IMR-90 (cell line): ENCODE data around the gene SBNO1. TPM values are rescaled to one million over a fixed set of nuclear protein-coding genes. Genes with fewer than 3 reads are reported as not detected.

ENCODE experiments used
- ATAC-seq: fragments of 200-7000 bp; cut with Tn5 transposase; 2 replicates; pipeline ENCODE4 v1.9.1; 2020; ENCODE audit warnings: low read depth, mild to moderate bottlenecking, moderate library complexity
- BruUV-seq: library from RNA; stranded (reverse); fragments of 400-500 nt; replicated peaks from 2 replicates; lab custom pipeline; 2021; lab: Mats Ljungman, UMichigan
- CTCF ChIA-PET: fragments of 300-600 bp; formaldehyde crosslinking; extraction: SDS; loops from one replicate; lab custom pipeline; 2021; ENCODE audit warnings: antibody characterized with exemption; lab: Yijun Ruan, JAX
- POLR2A ChIA-PET: fragments of 300-600 bp; sonication (Branson Sonifier 250); formaldehyde crosslinking; loops from one replicate; lab custom pipeline; 2022; ENCODE audit warnings: antibody characterized with exemption; ENCODE audit not compliant: unreplicated experiment; lab: Charles Lee
- DNase-seq: peaks from one replicate; pipeline ENCODE4 v3.0.0; 2013
- H2AFZ ChIP-seq: replicated peaks from 2 replicates; pipeline ENCODE3; 2013; ENCODE audit warnings: low read length, mild to moderate bottlenecking; ENCODE audit not compliant: poor library complexity
- H2AK5ac ChIP-seq: 2 replicates; pipeline ENCODE4 v1.6.1; 2013; ENCODE audit warnings: low read depth, low read length, inconsistent platforms
- H2AK9ac ChIP-seq: replicated peaks from 2 replicates; pipeline ENCODE3; 2013; ENCODE audit warnings: mild to moderate bottlenecking, low read depth, low read length, moderate library complexity; ENCODE audit not compliant: poor library complexity
- H2BK120ac ChIP-seq: 2 replicates; pipeline ENCODE4 v1.6.1; 2013; ENCODE audit warnings: low read depth, low read length, inconsistent platforms
- H2BK15ac ChIP-seq: 3 replicates; pipeline ENCODE4 v1.6.1; 2013; ENCODE audit warnings: low read depth, low read length, inconsistent platforms
- H2BK20ac ChIP-seq: 2 replicates; pipeline ENCODE4 v1.6.1; 2013; ENCODE audit warnings: low read depth, mild to moderate bottlenecking, inconsistent platforms, low read length, moderate library complexity
- H2BK5ac ChIP-seq: 2 replicates; pipeline ENCODE4 v1.6.1; 2013; ENCODE audit warnings: mild to moderate bottlenecking, low read depth, low read length, inconsistent platforms; ENCODE audit not compliant: poor library complexity, severe bottlenecking
- H3K14ac ChIP-seq: replicated peaks from 2 replicates; pipeline ENCODE4 v1.6.1; 2013; ENCODE audit warnings: low read depth, low read length, inconsistent platforms
- H3K18ac ChIP-seq: 2 replicates; pipeline ENCODE4 v1.6.1; 2013; ENCODE audit warnings: low read depth, low read length, control low read depth
- H3K23ac ChIP-seq: 2 replicates; pipeline ENCODE4 v1.6.1; 2013; ENCODE audit warnings: low read depth, low read length, inconsistent platforms
- H3K27ac ChIP-seq: 2 replicates; pipeline ENCODE4 v1.5.1; 2013; ENCODE audit warnings: mild to moderate bottlenecking, control low read depth, low read length; ENCODE audit not compliant: insufficient read depth
- H3K27me3 ChIP-seq: 2 replicates; pipeline ENCODE4 v1.6.1; 2013; ENCODE audit warnings: low read length; ENCODE audit not compliant: control insufficient read depth, insufficient read depth
- H3K36me3 ChIP-seq: 2 replicates; pipeline ENCODE4 v1.6.1; 2013; ENCODE audit warnings: low read length, mixed read lengths; ENCODE audit not compliant: control insufficient read depth, insufficient read depth
- H3K4ac ChIP-seq: 2 replicates; pipeline ENCODE4 v1.6.1; 2013; ENCODE audit warnings: low read depth, low read length, inconsistent platforms
- H3K4me1 ChIP-seq: 2 replicates; pipeline ENCODE4 v1.6.1; 2013; ENCODE audit warnings: low read length, mixed read lengths; ENCODE audit not compliant: control insufficient read depth, insufficient read depth
- H3K4me2 ChIP-seq: 2 replicates; pipeline ENCODE4 v1.6.1; 2013; ENCODE audit warnings: low read depth, mild to moderate bottlenecking, control low read depth, low read length, moderate library complexity
- H3K4me3 ChIP-seq: 2 replicates; pipeline ENCODE4 v1.5.1; 2013; ENCODE audit warnings: low read depth, mild to moderate bottlenecking, control low read depth, low read length, moderate library complexity; ENCODE audit not compliant: insufficient read depth
- H3K56ac ChIP-seq: 2 replicates; pipeline ENCODE4 v1.6.1; 2013; ENCODE audit warnings: low read length, inconsistent platforms; ENCODE audit not compliant: insufficient read depth; ENCODE audit errors: extremely low read depth
- H3K79me1 ChIP-seq, 2 experiments: 2 replicates each; pipeline ENCODE4 v1.6.1; 2013; ENCODE audit warnings: low read length in 2 of 2, inconsistent platforms in 1 of 2, low read depth in 1 of 2
- H3K9ac ChIP-seq: 2 replicates; pipeline ENCODE4 v1.6.1; 2013; ENCODE audit warnings: low read depth, low read length, control low read depth
- H3K9me1 ChIP-seq: 2 replicates; pipeline ENCODE4 v1.6.1; 2013; ENCODE audit warnings: low read length, inconsistent platforms; ENCODE audit not compliant: insufficient read depth
- H3K9me3 ChIP-seq: 2 replicates; pipeline ENCODE4 v1.6.1; 2013; ENCODE audit warnings: low read length; ENCODE audit not compliant: control insufficient read depth, insufficient read depth
- H4K20me1 ChIP-seq: 2 replicates; pipeline ENCODE4 v1.6.1; 2013; ENCODE audit warnings: low read length, inconsistent platforms; ENCODE audit not compliant: insufficient read depth
- H4K5ac ChIP-seq: 2 replicates; pipeline ENCODE4 v1.6.1; 2013; ENCODE audit warnings: mild to moderate bottlenecking, low read depth, low read length, control low read depth
- H4K8ac ChIP-seq, 2 experiments: 2 replicates each; pipeline ENCODE4 v1.6.1; 2013; ENCODE audit warnings: low read depth in 2 of 2, low read length in 2 of 2, control low read depth in 1 of 2, inconsistent platforms in 1 of 2
- H4K91ac ChIP-seq: 2 replicates; pipeline ENCODE4 v1.6.1; 2013; ENCODE audit warnings: low read depth, low read length, inconsistent platforms; ENCODE audit not compliant: insufficient read depth
- BHLHE40 ChIP-seq: fragments of 150-350 bp; IDR thresholded peaks from 2 replicates; pipeline ENCODE4 v1.6.1; 2016; ENCODE audit warnings: mild to moderate bottlenecking, low read depth, low read length
- CEBPB ChIP-seq: IDR thresholded peaks from 2 replicates; pipeline ENCODE4 v1.6.1; 2012; ENCODE audit warnings: low read depth, low read length, improper control_type of control experiment
- ELK1 ChIP-seq: fragments of 150-350 bp; IDR thresholded peaks from 2 replicates; pipeline ENCODE4 v1.6.1; 2016; ENCODE audit warnings: low read depth, mild to moderate bottlenecking, low read length, moderate library complexity, borderline replicate concordance
- FOS ChIP-seq: fragments of 150-350 bp; IDR thresholded peaks from 2 replicates; pipeline ENCODE4 v1.6.1; 2016; ENCODE audit warnings: low read depth, low read length
- MAFK ChIP-seq: IDR thresholded peaks from 2 replicates; pipeline ENCODE4 v1.6.1; 2012; ENCODE audit warnings: low read depth, low read length, improper control_type of control experiment
- NFE2L2 ChIP-seq: fragments of 150-350 bp; IDR thresholded peaks from 2 replicates; pipeline ENCODE4 v1.6.1; 2016; ENCODE audit warnings: low read depth, mild to moderate bottlenecking, low read length
- POLR2A ChIP-seq: IDR thresholded peaks from 2 replicates; pipeline ENCODE4 v1.6.1; 2012; ENCODE audit warnings: mild to moderate bottlenecking, low read depth, low read length
- RCOR1 ChIP-seq: IDR thresholded peaks from 2 replicates; pipeline ENCODE4 v1.6.1; 2012; ENCODE audit warnings: mild to moderate bottlenecking, low read length, improper control_type of control experiment; ENCODE audit not compliant: insufficient replicate concordance
- RFX5 ChIP-seq: IDR thresholded peaks from 2 replicates; pipeline ENCODE4 v1.8.0; 2012; ENCODE audit warnings: low read depth, mild to moderate bottlenecking, low read length, moderate library complexity
- USF2 ChIP-seq: fragments of 150-350 bp; IDR thresholded peaks from 2 replicates; pipeline ENCODE4 v1.6.1; 2017; ENCODE audit warnings: mild to moderate bottlenecking, antibody characterized with exemption, low read length, low read depth
- WGBS, 2 experiments: methylation state at CpG; one replicate each; pipeline versions ENCODE4 v1.1.5 to v1.1.7; 2013; ENCODE audit warnings: missing lambda C conversion rate in 2 of 2; ENCODE audit not compliant: insufficient read length in 1 of 2; ENCODE audit errors: extremely low coverage in 2 of 2; 5-methylcytosine and 5-hydroxymethylcytosine counted together
- dilution Hi-C: fragments of 300-500 bp; cut with HindIII; formaldehyde crosslinking; loops from one replicate; pipeline ENCODE4 v1.14.3; 2018; ENCODE audit warnings: low sequenced_read_pairs; ENCODE audit not compliant: unreplicated experiment
- in situ Hi-C: fragments of 300-500 bp; cut with MboI; formaldehyde crosslinking; loops from 3 replicates; pipeline ENCODE4 v1.14.3; 2019; ENCODE audit warnings: low sequenced_read_pairs, inconsistent platforms, mixed read lengths
- intact Hi-C: fragments of 100-400 bp; cut with micrococcal nuclease; formaldehyde crosslinking; loops from 2 replicates; pipeline ENCODE4 v1.10.0; 2022
- polyA plus RNA-seq, 3 experiments: library from polyadenylated mRNA; depleted of rRNA; stranded (reverse); fragments of >200 nt; gene quantifications; 2 replicates each; pipeline ENCODE4 v1.2.3, GENCODE V29; 2012; ENCODE audit warnings: low replicate concordance in 1 of 3
- total RNA-seq: library from RNA; depleted of rRNA; stranded (reverse); fragments of >200 nt; gene quantifications from 2 replicates; pipeline ENCODE4 v1.2.3, GENCODE V29; 2012

SBNO1 gene
- total and polyA plus RNA-seq, 2 of the 4 experiments (the other 2 are of a cell fraction): 5.3 to 24.9 TPM

GRCh38 chr12:123263196-123263817, 101.3 kb downstream of the SBNO1 start:
- no peak overlapping the region for H2BK15ac ChIP-seq
- no peak overlapping the region for H3K4me2 ChIP-seq
- no peak overlapping the region for H3K14ac ChIP-seq
- ChIA-PET CTCF (no interaction called here), POLR2A (no interaction called here)
- in situ Hi-C loops: no loop called here
- H2BK5ac ChIP-seq: no peak overlapping the region
- intact Hi-C loops: no loop called here
- no peaks in the 10 kb centered on the region for H3K27me3 ChIP-seq
- ATAC-seq (no peak), DNase-seq (no peak)
- H2AFZ ChIP-seq: no peak overlapping the region
- peaks cover 14 to 60% of the 10 kb centered on the region in 2 experiments for H3K79me1 ChIP-seq
- no peak overlapping the region for H2BK20ac ChIP-seq
- H3K18ac ChIP-seq: no peak overlapping the region
- H3K4ac ChIP-seq: no peak overlapping the region
- TF ChIP-seq FOS (no peak), RFX5 (no peak), NFE2L2 (no peak), BHLHE40 (no peak), ELK1 (no peak), MAFK (no peak), POLR2A (no peak), USF2 (no peak), RCOR1 (no peak), CEBPB (no peak)
- H3K9me1 ChIP-seq: peaks cover 8% of the 10 kb centered on the region
- H3K9me3 ChIP-seq: no peaks in the 10 kb centered on the region
- BruUV-seq: no TSS peak
- no peak overlapping the region for H3K4me3 ChIP-seq
- peaks cover 3% of the 10 kb centered on the region; the same call in 1 of the 2 replicates for H3K4me1 ChIP-seq
- dilution Hi-C loops: no loop called here
- no peak overlapping the region for H4K5ac ChIP-seq
- H4K20me1 ChIP-seq: peaks cover 58% of the 10 kb centered on the region
- H3K23ac ChIP-seq: no peak overlapping the region
- H3K56ac ChIP-seq: no peak overlapping the region
- H3K36me3 ChIP-seq: peaks cover 72% of the 10 kb centered on the region
- no peak overlapping the region for H4K8ac ChIP-seq
- no peak overlapping the region for H3K9ac ChIP-seq
- 100% methylated on average over 4 of the region's 8 CpGs; no CpG with 5 or more reads in 1 of the 2 experiments for WGBS, 2 experiments
- no peak overlapping the region for H3K27ac ChIP-seq
- no peak overlapping the region for H2AK9ac ChIP-seq
- H2AK5ac ChIP-seq: no peak overlapping the region
- H4K91ac ChIP-seq: no peak overlapping the region
- no peak overlapping the region for H2BK120ac ChIP-seq
